A673 (cell line): ENCODE data around the gene PRRC2B. TPM values are rescaled to one million over a fixed set of nuclear protein-coding genes. Genes with fewer than 3 reads are reported as not detected.

Experiments used
- BruUV-seq: library from RNA; stranded (reverse); fragments of 400-500 nt; replicated peaks from 2 replicates; lab custom pipeline; 2021; lab: Mats Ljungman, UMichigan
- CTCF ChIA-PET: fragments of 300-600 bp; sonication (Branson Sonifier 250); formaldehyde crosslinking; loops from one replicate; lab custom pipeline; 2022; ENCODE audit warnings: antibody characterized with exemption; lab: Charles Lee
- POLR2A ChIA-PET: fragments of 300-600 bp; sonication (Branson Sonifier 250); formaldehyde crosslinking; loops from one replicate; lab custom pipeline; 2022; ENCODE audit warnings: antibody characterized with exemption; ENCODE audit not compliant: low non-redundant PET; lab: Charles Lee
- DNase-seq: peaks from one replicate; pipeline ENCODE4 v3.0.0-alpha.2; 2015; ENCODE audit warnings: low spot score
- H3K27ac ChIP-seq: fragments of 200-600 bp; sonication (generic); 2 replicates; pipeline ENCODE4 v1.5.1; 2016; ENCODE audit warnings: mixed run types, low read depth, mild to moderate bottlenecking, mixed read lengths, antibody characterized with exemption, low read length; ENCODE audit not compliant: poor library complexity, severe bottlenecking
- H3K27me3 ChIP-seq: fragments of 200-600 bp; sonication (generic); replicated peaks from 2 replicates; pipeline ENCODE4 v1.6.1; 2017; ENCODE audit warnings: mixed run types, low read depth, mild to moderate bottlenecking, mixed read lengths, antibody characterized with exemption, low read length; ENCODE audit not compliant: insufficient read depth, poor library complexity
- H3K36me3 ChIP-seq: fragments of 200-600 bp; sonication (generic); 2 replicates; pipeline ENCODE4 v1.6.1; 2016; ENCODE audit warnings: mixed run types, mild to moderate bottlenecking, mixed read lengths, antibody characterized with exemption, low read length; ENCODE audit not compliant: insufficient read depth, poor library complexity, severe bottlenecking
- H3K4me1 ChIP-seq: fragments of 200-600 bp; sonication (generic); 2 replicates; pipeline ENCODE4 v1.6.1; 2017; ENCODE audit warnings: mixed run types, mild to moderate bottlenecking, mixed read lengths, antibody characterized with exemption, low read length; ENCODE audit not compliant: insufficient read depth, poor library complexity, severe bottlenecking
- H3K4me3 ChIP-seq: fragments of 200-600 bp; sonication (generic); 2 replicates; pipeline ENCODE4 v1.5.1; 2016; ENCODE audit warnings: low read depth, mixed run types, mild to moderate bottlenecking, mixed read lengths, low read length; ENCODE audit not compliant: poor library complexity, severe bottlenecking
- H3K9me3 ChIP-seq: fragments of 200-600 bp; sonication (generic); 2 replicates; pipeline ENCODE4 v1.6.1; 2016; ENCODE audit warnings: mixed run types, low read depth, mild to moderate bottlenecking, mixed read lengths, antibody characterized with exemption, low read length; ENCODE audit not compliant: poor library complexity, severe bottlenecking
- EZH2 ChIP-seq: fragments of 200-600 bp; sonication (generic); IDR thresholded peaks from 2 replicates; pipeline ENCODE4 v1.6.1; 2017; ENCODE audit warnings: borderline replicate concordance, low read depth, mild to moderate bottlenecking, mixed read lengths, antibody characterized with exemption, low read length; ENCODE audit not compliant: poor library complexity, severe bottlenecking
- intact Hi-C: fragments of 100-400 bp; cut with micrococcal nuclease; formaldehyde crosslinking; loops from one replicate; pipeline ENCODE4 v1.10.0; 2022; ENCODE audit not compliant: unreplicated experiment
- total RNA-seq: library from RNA; stranded (reverse); gene quantifications from 2 replicates; pipeline ENCODE4 v1.2.3, GENCODE V29; 2021
- TF ChIP-seq, protein P1 (sequence below): fragments of 300-800, 200-600 bp; sonication (generic); conservative IDR thresholded peaks from 2 replicates; pipeline ENCODE4 v1.5.1; 2017; ENCODE audit warnings: low read depth, mild to moderate bottlenecking, antibody characterized with exemption, low read length, moderate library complexity, mixed read lengths

The PRRC2B gene
- total RNA-seq, 1 experiment from 2014 or later, result 317 TPM

- no peak for DNase-seq
- POLR2A ChIA-PET, result interaction anchor here (0.7 kb wide), 1 partner anchor 1602 kb away, joined by 6 read pairs; no protein-coding TSS in a partner anchor
- H3K27ac ChIP-seq, result no peak overlapping the region
These were observed 35.5 kb downstream of the PRRC2B start for GRCh38 chr9:131429121-131430012.

DNA sequence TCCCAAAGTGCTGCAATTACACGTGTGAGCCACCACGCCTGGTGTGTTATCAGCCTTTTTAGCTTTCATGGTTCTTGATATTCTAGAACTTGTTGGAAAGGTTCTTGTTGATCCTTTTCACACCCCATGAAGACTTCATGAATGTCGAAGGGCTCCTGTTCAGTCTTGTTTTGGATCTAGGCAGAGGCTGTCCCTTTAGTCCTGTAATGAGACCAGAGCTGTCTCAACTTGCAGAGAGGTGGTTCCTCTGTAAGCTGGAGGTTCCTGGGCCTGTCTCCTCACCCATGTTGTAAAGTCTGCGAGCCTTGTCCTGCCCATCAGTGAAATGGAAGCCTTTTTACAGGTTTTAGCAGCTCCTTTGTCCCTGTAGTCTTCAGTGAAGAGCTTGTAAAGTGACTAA, 38.2 kb downstream of the PRRC2B start:
- intact Hi-C loops, result no loop called here
- ChIA-PET CTCF (no interaction called here), POLR2A (interaction anchor here (0.5 kb wide), 1 partner anchor 52 kb away, joined by 7 read pairs; no protein-coding TSS in a partner anchor)
- no peak overlapping the region for H3K27ac ChIP-seq
- H3K4me1 ChIP-seq, result no peaks in the 10 kb centered on the region
- no peak overlapping the region for H3K4me3 ChIP-seq
- no peaks in the 10 kb centered on the region for H3K9me3 ChIP-seq
- TF ChIP-seq, protein P1, sequence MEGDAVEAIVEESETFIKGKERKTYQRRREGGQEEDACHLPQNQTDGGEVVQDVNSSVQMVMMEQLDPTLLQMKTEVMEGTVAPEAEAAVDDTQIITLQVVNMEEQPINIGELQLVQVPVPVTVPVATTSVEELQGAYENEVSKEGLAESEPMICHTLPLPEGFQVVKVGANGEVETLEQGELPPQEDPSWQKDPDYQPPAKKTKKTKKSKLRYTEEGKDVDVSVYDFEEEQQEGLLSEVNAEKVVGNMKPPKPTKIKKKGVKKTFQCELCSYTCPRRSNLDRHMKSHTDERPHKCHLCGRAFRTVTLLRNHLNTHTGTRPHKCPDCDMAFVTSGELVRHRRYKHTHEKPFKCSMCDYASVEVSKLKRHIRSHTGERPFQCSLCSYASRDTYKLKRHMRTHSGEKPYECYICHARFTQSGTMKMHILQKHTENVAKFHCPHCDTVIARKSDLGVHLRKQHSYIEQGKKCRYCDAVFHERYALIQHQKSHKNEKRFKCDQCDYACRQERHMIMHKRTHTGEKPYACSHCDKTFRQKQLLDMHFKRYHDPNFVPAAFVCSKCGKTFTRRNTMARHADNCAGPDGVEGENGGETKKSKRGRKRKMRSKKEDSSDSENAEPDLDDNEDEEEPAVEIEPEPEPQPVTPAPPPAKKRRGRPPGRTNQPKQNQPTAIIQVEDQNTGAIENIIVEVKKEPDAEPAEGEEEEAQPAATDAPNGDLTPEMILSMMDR, result no peak
- TF ChIP-seq EZH2, result no peak
- BruUV-seq, result no TSS peak
- peaks cover 54% of the 10 kb centered on the region for H3K36me3 ChIP-seq
- no peak for DNase-seq
- H3K27me3 ChIP-seq, result no peaks in the 10 kb centered on the region

More at GRCh38 chr9:131429121-131430012, 35.5 kb downstream of the PRRC2B start:
- TF ChIP-seq, protein P1, result no peak
- TF ChIP-seq EZH2, result no peak
- intact Hi-C loops, result no loop called here
- H3K9me3 ChIP-seq, result no peaks in the 10 kb centered on the region
- peaks cover 30% of the 10 kb centered on the region for H3K36me3 ChIP-seq
- no peaks in the 10 kb centered on the region for H3K27me3 ChIP-seq
- H3K4me1 ChIP-seq, result no peaks in the 10 kb centered on the region
- CTCF ChIA-PET, result no interaction called here
- H3K4me3 ChIP-seq, result no peak overlapping the region
- no TSS peak for BruUV-seq

DNA sequence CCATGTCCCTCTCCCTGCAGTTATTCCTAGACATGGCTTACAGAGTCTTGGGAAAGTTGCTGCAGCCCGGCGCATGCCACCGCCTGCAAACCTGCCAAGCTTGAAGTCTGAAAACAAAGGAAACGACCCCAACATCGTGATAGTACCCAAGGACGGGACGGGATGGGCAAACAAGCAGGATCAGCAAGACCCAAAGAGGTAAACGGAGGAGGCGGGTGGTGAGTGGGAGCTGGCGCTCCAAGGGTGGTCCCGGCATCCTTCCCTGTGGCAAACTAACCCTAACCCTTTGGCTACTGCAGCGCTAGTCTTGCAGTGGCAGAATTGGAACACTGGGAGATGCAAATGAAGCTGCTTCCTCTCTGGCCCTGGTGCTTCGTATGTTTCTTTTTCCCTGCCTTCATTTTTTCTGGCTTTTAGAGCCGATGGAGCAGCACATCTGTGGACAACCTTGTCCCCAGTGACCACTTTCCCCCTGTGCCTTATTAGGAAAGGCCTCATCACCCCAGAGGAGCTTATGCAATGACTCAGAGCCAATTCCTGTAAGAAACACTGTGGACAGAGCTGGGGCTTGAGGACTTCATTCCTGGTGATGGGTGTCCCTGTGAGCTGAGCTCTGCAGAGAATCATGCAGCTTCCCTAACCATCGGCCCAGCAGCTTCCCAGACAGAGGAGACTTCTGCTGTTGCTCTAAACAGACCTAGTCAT, 38.9 kb downstream of the PRRC2B start:
- Histone ChIP-seq H3K4me3 (no peak overlapping the region), H3K36me3 (peaks cover 61% of the 10 kb centered on the region), H3K4me1 (no peaks in the 10 kb centered on the region), H3K27ac (no peak overlapping the region), H3K9me3 (no peaks in the 10 kb centered on the region), H3K27me3 (no peaks in the 10 kb centered on the region)
- no peak for DNase-seq
- intact Hi-C loops, result no loop called here
- TF ChIP-seq, protein P1, result no peak
- no peak for TF ChIP-seq EZH2
- POLR2A ChIA-PET, result interaction anchor here (0.5 kb wide), 1 partner anchor 52 kb away, joined by 7 read pairs; no protein-coding TSS in a partner anchor
- no TSS peak for BruUV-seq
- CTCF ChIA-PET, result no interaction called here
